Kidney epithelial cell (primary cell): Measurements from ENCODE around the gene GNAS. TPM values are rescaled to one million over a fixed set of nuclear protein-coding genes. Genes with fewer than 3 reads are reported as not detected.

Experiments
- DNase-seq: peaks from one replicate; pipeline ENCODE4 v3.0.0-alpha.2; 2010; ENCODE audit warnings: low read depth
- H3K27me3 ChIP-seq: 2 replicates; pipeline ENCODE4 v1.6.0; 2011; ENCODE audit warnings: low read length; ENCODE audit not compliant: control insufficient read depth, insufficient read depth
- H3K36me3 ChIP-seq: 2 replicates; pipeline ENCODE4 v1.5.1; 2011; ENCODE audit warnings: low read length; ENCODE audit not compliant: control insufficient read depth, insufficient read depth
- H3K4me3 ChIP-seq: 2 replicates; pipeline ENCODE4 v1.5.1; 2011; ENCODE audit warnings: low read depth, mild to moderate bottlenecking, control low read depth, low read length
- CTCF ChIP-seq: IDR thresholded peaks from 2 replicates; pipeline ENCODE4 v1.5.1; 2011; ENCODE audit warnings: mild to moderate bottlenecking, moderate library complexity, low read length, control low read depth, inconsistent platforms; ENCODE audit not compliant: insufficient read depth, poor library complexity, severe bottlenecking
- total RNA-seq: library from RNA; depleted of rRNA; stranded (reverse); fragments of >200 nt; gene quantifications from 2 replicates; pipeline ENCODE4 v1.2.3, GENCODE V29; 2015

GNAS gene
- total RNA-seq, 1 donor from 2014 or later: 851 TPM

GRCh38 chr20:58843128-58843556, 9.4 kb upstream of the GNAS start:
- no peak for TF ChIP-seq CTCF
- peaks cover 33% of the 10 kb centered on the region for H3K27me3 ChIP-seq
- no peak for DNase-seq
- no peaks in the 10 kb centered on the region for H3K36me3 ChIP-seq
- H3K4me3 ChIP-seq: no peak overlapping the region

- no peak overlapping the region for H3K4me3 ChIP-seq
- DNase-seq: no peak
- no peaks in the 10 kb centered on the region for H3K36me3 ChIP-seq
- peaks cover 17% of the 10 kb centered on the region for H3K27me3 ChIP-seq
- TF ChIP-seq CTCF: no peak
Observed at GRCh38 chr20:58845706-58846105, 6.8 kb upstream of the GNAS start.

- Histone ChIP-seq H3K4me3 (no peak overlapping the region), H3K27me3 (peaks cover 11% of the 10 kb centered on the region), H3K36me3 (no peaks in the 10 kb centered on the region)
- no peak for DNase-seq
- no peak for TF ChIP-seq CTCF
Observed at GRCh38 chr20:58847463-58847862, 5.1 kb upstream of the GNAS start.

GRCh38 chr20:58850693-58851174, 1.8 kb upstream of the GNAS start, which contains the start of gene GNAS-AS1:
Gene GNAS-AS1 (minus strand): TSS chr20:58850902.
- TF ChIP-seq CTCF: no peak
- Histone ChIP-seq H3K4me3 (peak within 1 kb of the TSS; percentile 76), H3K36me3 (no peaks in the 10 kb centered on the region), H3K27me3 (peaks cover 34% of the 10 kb centered on the region)
- DNase-seq: peak; percentile 48

GRCh38 chr20:58851221-58851968, 1.1 kb upstream of the GNAS start:
- H3K36me3 ChIP-seq: no peaks in the 10 kb centered on the region
- peak overlapping the region; percentile 76 for H3K4me3 ChIP-seq
- no peak for TF ChIP-seq CTCF
- no peak for DNase-seq
- H3K27me3 ChIP-seq: peaks cover 39% of the 10 kb centered on the region

- Histone ChIP-seq H3K27me3 (peaks cover 39% of the 10 kb centered on the region), H3K4me3 (no peak overlapping the region), H3K36me3 (no peaks in the 10 kb centered on the region)
- no peak for TF ChIP-seq CTCF
- no peak for DNase-seq
Observed at GRCh38 chr20:58851969-58852458, 502 bp upstream of the GNAS start.
